Neutrophil (primary cell): ENCODE measurements around the gene JAG1.

ENCODE experiments used
- H3K27ac ChIP-seq: fragments of 200-600 bp; sonication (generic); 2 replicates; pipeline ENCODE4 v1.5.1; 2016; ENCODE audit warnings: mild to moderate bottlenecking, moderate library complexity
- H3K27me3 ChIP-seq: fragments of 200-600 bp; sonication (generic); 2 replicates; pipeline ENCODE4 v1.6.0; 2016; ENCODE audit warnings: mild to moderate bottlenecking
- H3K36me3 ChIP-seq: fragments of 200-600 bp; sonication (generic); 2 replicates; pipeline ENCODE4 v1.5.1; 2017
- H3K4me1 ChIP-seq, 2 experiments: fragments of 200-600 bp in 1 of 2; sonication (generic) in 1 of 2; 1 replicate in 1 of 2; 2 replicates in 1 of 2; pipeline versions ENCODE4 v1.5.1 to v1.6.1; 2013 to 2016; ENCODE audit warnings: low read depth in 1 of 2, low read length in 1 of 2, mild to moderate bottlenecking in 1 of 2, moderate library complexity in 1 of 2; ENCODE audit not compliant: control insufficient read depth in 1 of 2, insufficient read depth in 1 of 2
- H3K4me3 ChIP-seq, 2 experiments: fragments of 200-600 bp in 1 of 2; sonication (generic) in 1 of 2; 1 replicate in 1 of 2; 2 replicates in 1 of 2; pipeline ENCODE4 v1.5.1; 2013 to 2016; ENCODE audit warnings: low read depth in 1 of 2, low read length in 1 of 2, mild to moderate bottlenecking in 1 of 2, moderate library complexity in 1 of 2
- H3K9me3 ChIP-seq: fragments of 200-600 bp; sonication (generic); 2 replicates; pipeline ENCODE4 v1.5.1; 2016
- TF ChIP-seq, protein P1 (sequence below): fragments of 200-600 bp; sonication (generic); IDR thresholded peaks from 2 replicates; pipeline ENCODE4 v1.5.1; 2016; ENCODE audit warnings: antibody characterized with exemption

Gene JAG1

DNA sequence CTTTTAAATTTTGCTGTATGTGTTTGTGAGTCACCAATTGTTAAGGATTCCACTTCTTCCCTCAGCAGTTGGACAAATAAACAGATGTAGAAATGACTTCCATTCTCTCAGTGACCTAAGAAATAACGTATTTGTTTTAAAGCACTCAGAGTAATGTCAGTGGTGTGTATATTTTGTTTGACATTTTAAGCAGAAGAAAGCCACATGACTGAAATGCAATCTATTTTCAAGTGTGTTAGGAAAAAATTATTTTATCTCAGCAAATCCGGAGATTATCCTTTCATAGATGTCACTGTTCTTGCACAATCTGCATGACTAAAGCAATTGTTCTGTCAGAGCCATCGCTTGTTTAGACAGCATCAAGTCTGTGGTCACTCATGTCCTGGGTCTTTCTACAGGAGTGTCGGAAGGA, 77.1 kb downstream of the JAG1 start:
- no peaks in the 10 kb centered on the region for H3K9me3 ChIP-seq
- no peaks in the 10 kb centered on the region for H3K27me3 ChIP-seq
- H3K27ac ChIP-seq = no peak overlapping the region
- H3K4me3 ChIP-seq = no peak overlapping the region
- TF ChIP-seq, protein P1, sequence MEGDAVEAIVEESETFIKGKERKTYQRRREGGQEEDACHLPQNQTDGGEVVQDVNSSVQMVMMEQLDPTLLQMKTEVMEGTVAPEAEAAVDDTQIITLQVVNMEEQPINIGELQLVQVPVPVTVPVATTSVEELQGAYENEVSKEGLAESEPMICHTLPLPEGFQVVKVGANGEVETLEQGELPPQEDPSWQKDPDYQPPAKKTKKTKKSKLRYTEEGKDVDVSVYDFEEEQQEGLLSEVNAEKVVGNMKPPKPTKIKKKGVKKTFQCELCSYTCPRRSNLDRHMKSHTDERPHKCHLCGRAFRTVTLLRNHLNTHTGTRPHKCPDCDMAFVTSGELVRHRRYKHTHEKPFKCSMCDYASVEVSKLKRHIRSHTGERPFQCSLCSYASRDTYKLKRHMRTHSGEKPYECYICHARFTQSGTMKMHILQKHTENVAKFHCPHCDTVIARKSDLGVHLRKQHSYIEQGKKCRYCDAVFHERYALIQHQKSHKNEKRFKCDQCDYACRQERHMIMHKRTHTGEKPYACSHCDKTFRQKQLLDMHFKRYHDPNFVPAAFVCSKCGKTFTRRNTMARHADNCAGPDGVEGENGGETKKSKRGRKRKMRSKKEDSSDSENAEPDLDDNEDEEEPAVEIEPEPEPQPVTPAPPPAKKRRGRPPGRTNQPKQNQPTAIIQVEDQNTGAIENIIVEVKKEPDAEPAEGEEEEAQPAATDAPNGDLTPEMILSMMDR = no peak
- no peaks in the 10 kb centered on the region for H3K4me1 ChIP-seq
- peaks cover 4% of the 10 kb centered on the region for H3K36me3 ChIP-seq

DNA sequence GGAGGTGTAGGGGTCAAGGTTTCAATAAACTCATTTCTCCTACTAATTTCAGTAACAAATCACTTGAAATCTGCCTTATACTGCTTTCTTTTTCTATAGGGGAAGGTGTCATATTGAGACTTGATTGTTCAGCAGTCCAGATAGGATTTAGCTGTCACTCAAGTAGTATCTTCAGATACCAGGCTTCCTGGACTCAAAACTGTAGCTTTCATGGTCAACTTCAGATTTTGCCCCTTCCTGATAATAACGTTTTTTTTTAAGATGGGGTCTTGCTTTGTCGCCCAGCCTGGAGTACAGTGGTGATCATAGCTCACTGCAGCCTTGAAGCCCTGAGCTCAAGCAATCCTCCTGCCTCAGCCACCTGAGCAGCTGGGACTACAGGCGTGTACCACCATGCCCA, 77.8 kb downstream of the JAG1 start:
- TF ChIP-seq, protein P1 = no peak
- H3K36me3 ChIP-seq = no peaks in the 10 kb centered on the region
- no peaks in the 10 kb centered on the region for H3K4me1 ChIP-seq
- H3K27ac ChIP-seq = no peak overlapping the region
- H3K27me3 ChIP-seq = no peaks in the 10 kb centered on the region
- H3K4me3 ChIP-seq = no peak overlapping the region
- no peaks in the 10 kb centered on the region for H3K9me3 ChIP-seq

DNA sequence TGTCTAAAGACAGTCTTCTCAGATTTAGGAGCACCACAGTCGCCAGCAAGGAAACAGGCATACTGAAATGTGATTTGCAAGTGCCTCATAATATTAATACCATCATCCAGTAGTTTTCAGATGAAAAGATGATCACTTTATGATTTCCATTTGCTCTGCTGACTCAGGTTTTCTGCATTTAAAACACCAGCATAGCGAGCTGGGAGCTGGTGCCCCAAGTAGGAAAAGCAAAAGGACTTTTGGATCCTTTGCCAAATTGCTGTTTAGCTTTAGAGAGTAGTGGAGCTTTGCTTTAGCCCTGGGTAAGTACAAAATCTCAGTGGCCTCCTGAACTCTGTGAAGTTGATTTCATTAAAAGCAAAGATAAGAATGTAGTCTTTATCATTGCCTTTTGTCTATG, 78.5 kb downstream of the JAG1 start:
- H3K4me1 ChIP-seq = no peaks in the 10 kb centered on the region
- no peaks in the 10 kb centered on the region for H3K27me3 ChIP-seq
- no peak overlapping the region for H3K27ac ChIP-seq
- no peaks in the 10 kb centered on the region for H3K36me3 ChIP-seq
- no peaks in the 10 kb centered on the region for H3K9me3 ChIP-seq
- TF ChIP-seq, protein P1 = no peak
- no peak overlapping the region for H3K4me3 ChIP-seq

DNA sequence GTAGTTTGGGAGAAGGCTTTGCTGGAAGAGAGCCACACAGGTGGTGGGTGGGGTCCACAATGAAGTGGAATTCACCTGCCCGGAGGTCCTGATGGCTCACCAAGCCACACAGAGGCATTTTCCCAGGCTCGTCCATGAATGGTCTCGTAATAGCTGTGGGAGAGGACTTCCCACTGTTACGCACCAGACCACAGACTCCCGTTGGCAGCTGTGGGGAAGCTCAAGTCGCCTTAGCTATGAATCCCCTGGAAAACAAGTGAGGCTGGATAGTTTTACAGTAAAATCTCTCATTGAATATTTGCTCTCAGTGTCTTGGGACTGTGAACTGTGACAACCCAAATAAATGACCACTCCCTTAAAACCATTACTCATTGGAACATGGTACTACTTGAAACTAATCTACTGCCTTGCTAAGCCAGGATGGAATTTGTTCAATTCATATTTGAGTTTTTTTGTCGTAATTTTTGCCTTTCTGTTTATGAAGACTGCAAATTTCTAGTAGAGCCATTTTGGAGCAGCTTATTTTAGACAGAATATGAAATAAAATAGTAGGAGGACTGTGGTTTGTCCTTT, 79.4 kb downstream of the JAG1 start:
- TF ChIP-seq, protein P1 = no peak
- Histone ChIP-seq H3K4me3 (no peak overlapping the region), H3K4me1 (no peaks in the 10 kb centered on the region), H3K36me3 (no peaks in the 10 kb centered on the region), H3K27me3 (no peaks in the 10 kb centered on the region), H3K27ac (no peak overlapping the region), H3K9me3 (no peaks in the 10 kb centered on the region)

DNA sequence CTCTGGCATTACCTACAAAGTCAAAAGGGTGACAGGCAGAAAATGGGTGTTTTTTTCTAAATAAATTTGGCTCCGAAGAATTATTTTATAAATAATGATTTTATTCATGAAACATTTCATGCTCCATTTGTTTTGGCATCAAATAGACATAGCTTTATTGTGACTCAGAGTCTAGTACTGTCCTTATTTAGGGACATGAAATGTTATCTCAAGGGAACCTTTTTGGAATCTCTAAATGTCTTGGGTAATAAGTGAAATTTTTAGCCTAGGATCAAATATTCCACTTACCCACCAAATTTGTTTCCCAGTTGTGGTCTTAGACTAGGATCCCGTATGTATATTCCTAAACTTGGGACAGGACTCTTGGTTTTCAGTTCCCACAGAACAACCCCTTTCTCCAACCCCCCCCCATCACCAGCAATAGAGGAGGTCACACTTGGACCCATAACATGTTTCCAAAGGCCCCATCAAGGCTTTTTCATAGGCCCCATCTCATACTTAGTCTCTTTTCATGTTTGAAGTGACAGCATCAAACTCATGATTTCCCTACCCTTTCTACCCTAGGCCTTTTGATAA, 81.8 kb downstream of the JAG1 start:
- H3K4me1 ChIP-seq = no peaks in the 10 kb centered on the region

More for the DNA sequence above, 81.8 kb downstream of the JAG1 start:
- Histone ChIP-seq H3K27ac (no peak overlapping the region), H3K4me3 (no peak overlapping the region), H3K36me3 (no peaks in the 10 kb centered on the region), H3K27me3 (no peaks in the 10 kb centered on the region), H3K9me3 (no peaks in the 10 kb centered on the region)
- TF ChIP-seq, protein P1 = no peak
